Spleen (tissue), 11 donors: ENCODE data around the gene STIM1. TPM values are rescaled to one million over a fixed set of nuclear protein-coding genes. Genes with fewer than 3 reads are reported as not detected.

Experiments
- DNase-seq: peaks from one replicate; pipeline ENCODE4 v3.0.0-alpha.2; 2020
- H3K27ac ChIP-seq, 8 donors: fragments of 200-600 bp; sonication (generic) in 7 of 8; 1 replicate in 4 of 8; 2 replicates in 4 of 8; pipeline versions ENCODE4 v1.5.0 to v1.8.0; 2016 to 2021; ENCODE audit warnings: inconsistent platforms in 4 of 8, mild to moderate bottlenecking in 4 of 8, moderate library complexity in 1 of 8
- H3K27me3 ChIP-seq, 7 donors: fragments of 200-600 bp; sonication (generic) in 6 of 7; replicated peaks in 1 of 7; 1 replicate in 4 of 7; 2 replicates in 3 of 7; pipeline versions ENCODE4 v1.5.0 to v1.8.0; 2016 to 2021; ENCODE audit warnings: inconsistent platforms in 3 of 7, mild to moderate bottlenecking in 1 of 7
- H3K36me3 ChIP-seq, 6 donors: fragments of 200-600 bp; sonication (generic) in 5 of 6; 1 replicate in 4 of 6; 2 replicates in 2 of 6; pipeline versions ENCODE4 v1.5.0 to v1.8.0; 2016 to 2021; ENCODE audit warnings: inconsistent platforms in 2 of 6
- H3K4me1 ChIP-seq, 6 donors: fragments of 200-600 bp; sonication (generic) in 5 of 6; 1 replicate in 3 of 6; 2 replicates in 3 of 6; pipeline versions ENCODE4 v1.5.0 to v1.8.0; 2016 to 2021; ENCODE audit warnings: inconsistent platforms in 3 of 6
- H3K4me3 ChIP-seq, 8 donors: fragments of 200-600 bp; sonication (generic) in 7 of 8; 1 replicate in 4 of 8; 2 replicates in 4 of 8; pipeline versions ENCODE4 v1.5.0 to v1.8.0; 2016 to 2021; ENCODE audit warnings: inconsistent platforms in 4 of 8, mild to moderate bottlenecking in 4 of 8, moderate library complexity in 2 of 8
- H3K9me3 ChIP-seq, 8 donors: fragments of 200-600 bp; sonication (generic) in 7 of 8; 1 replicate in 4 of 8; 2 replicates in 4 of 8; pipeline versions ENCODE4 v1.5.0 to v1.8.0; 2016 to 2021; ENCODE audit warnings: inconsistent platforms in 4 of 8
- CTCF ChIP-seq, 11 experiments: fragments of 200-600 bp in 7 of 11; fragments of 450-650 bp in 4 of 11; sonication (generic) in 4 of 11; IDR thresholded peaks in 8 of 11; conservative IDR thresholded peaks in 3 of 11; 1 replicate in 7 of 11; 2 replicates in 4 of 11; pipeline versions ENCODE4 v1.4.0 to v1.8.0; 2016 to 2021; ENCODE audit warnings: antibody characterized with exemption in 11 of 11, inconsistent platforms in 4 of 11, mild to moderate bottlenecking in 1 of 11
- POLR2A ChIP-seq, 3 donors: fragments of 450-650 bp; IDR thresholded peaks; one replicate each; pipeline ENCODE4 v1.5.1; 2017; ENCODE audit warnings: antibody characterized with exemption in 3 of 3, mild to moderate bottlenecking in 1 of 3
- POLR2AphosphoS5 ChIP-seq, 3 donors: sonication (generic); formaldehyde crosslinking; IDR thresholded peaks; one replicate each; pipeline ENCODE4 v1.5.1; 2017; ENCODE audit warnings: antibody characterized with exemption in 3 of 3
- WGBS, 5 donors: extraction: QIAGEN DNeasy Blood & Tissue Kit in 3 of 5; methylation state at CpG; one replicate each; pipeline versions ENCODE4 v1.1.5 to v1.1.7; 2013 to 2018; 5-methylcytosine and 5-hydroxymethylcytosine counted together
- intact Hi-C: fragments of 100-400 bp; cut with DNase I; formaldehyde crosslinking; loops from one replicate; pipeline ENCODE4 v1.15.0; 2023; ENCODE audit warnings: low total_unique reads
- polyA plus RNA-seq, 3 donors: library from polyadenylated mRNA; stranded (reverse); fragments of 200-250 nt; gene quantifications; one replicate each; pipeline ENCODE4 v1.2.1, GENCODE V29; 2013
- total RNA-seq, 7 donors: library from RNA; depleted of rRNA in 3 of 7; stranded (reverse); fragments of >200 nt in 3 of 7; fragmentation: NEBNext Ultra II Directional in 4 of 7; extraction: Animal tissue kit (Norgen Biotek cat#: 25700) in 4 of 7; gene quantifications; one replicate each; pipeline versions ENCODE4 v1.1.0 to v1.2.1, GENCODE V29; 2016 to 2021
- donor health status: healthy with polysubstance abuse.
- donor health status: DM: no; HTN: no; CAD: no; lungs with moderate emphysema.
- donor health status: DM: no; HTN: no; CAD: no.
- donor health status: Bipolar disorder and iron deficiency.
- donor health status: healthy.
- donor health status: DM: no; HTN: no; CAD: no.
- donor health status: DM: yes; HTN: yes; CAD: no.

STIM1 gene
- total and polyA plus RNA-seq, 10 donors = 13.0 to 85.2 (median 58.0) TPM

GRCh38 chr11:3841426-3842350 is 13.8 kb upstream of the STIM1 start:
- Histone ChIP-seq H3K36me3 (no peaks in the 10 kb centered on the region), H3K27ac (peak overlapping the region; percentile 97 to 100 (median 98)), H3K4me3 (peak overlapping the region; percentile 70 to 96 (median 82)), H3K27me3 (no peaks in the 10 kb centered on the region), H3K9me3 (no peaks in the 10 kb centered on the region), H3K4me1 (peaks cover 24 to 46% (median 38%) of the 10 kb centered on the region in 6 donors)
- intact Hi-C loops = no loop called here
- DNase-seq = peak; percentile 97
- TF ChIP-seq POLR2AphosphoS5 (IDR thresholded peaks at IDR 0.05) = peak; percentile 86 to 94 (median 87)
- TF ChIP-seq POLR2A (IDR thresholded peaks at IDR 0.05) = no peak
- TF ChIP-seq CTCF (IDR thresholded peaks at IDR 0.05 in 8 of 11, conservative IDR thresholded peaks at IDR 0.05 in 3 of 11) = peak; percentile 53 to 91 (median 81)
- WGBS, 5 donors = 20 to 29% (median 23%) methylated on average over 29 to 44 of the region's 44 CpGs

DNA sequence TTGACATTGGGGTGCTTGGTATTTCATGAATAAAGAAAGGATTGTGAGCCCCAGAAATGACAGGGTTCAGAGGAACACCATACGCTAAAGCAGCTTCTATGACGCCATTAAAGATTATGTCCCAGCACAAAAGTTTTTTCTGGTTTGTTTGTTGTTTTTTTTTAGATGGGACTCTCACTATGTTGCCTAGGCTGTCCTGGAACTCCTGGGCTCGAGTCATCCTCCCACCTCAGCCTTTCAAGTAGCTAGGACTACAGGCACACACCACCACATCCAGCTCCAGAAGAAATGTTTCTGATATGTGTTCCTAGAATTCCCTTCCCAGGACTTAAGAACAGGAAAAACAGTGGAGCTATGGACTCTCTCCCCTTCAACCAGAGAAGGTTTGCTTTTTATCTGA is 12.1 kb upstream of the STIM1 start:
- TF ChIP-seq POLR2AphosphoS5 (IDR thresholded peaks at IDR 0.05) (no peak), CTCF (IDR thresholded peaks at IDR 0.05 in 8 of 11, conservative IDR thresholded peaks at IDR 0.05 in 3 of 11) (no peak), POLR2A (IDR thresholded peaks at IDR 0.05) (no peak)
- Histone ChIP-seq H3K4me3 (no peak overlapping the region), H3K4me1 (peaks cover 8 to 30% (median 22%) of the 10 kb centered on the region in 6 donors), H3K27me3 (no peaks in the 10 kb centered on the region), H3K27ac (no peak overlapping the region), H3K9me3 (no peaks in the 10 kb centered on the region), H3K36me3 (no peaks in the 10 kb centered on the region)
- no peak for DNase-seq
- intact Hi-C loops = no loop called here
- 90 to 95% (median 94%) methylated on average over 3 of the region's 3 CpGs for WGBS, 5 donors

DNA sequence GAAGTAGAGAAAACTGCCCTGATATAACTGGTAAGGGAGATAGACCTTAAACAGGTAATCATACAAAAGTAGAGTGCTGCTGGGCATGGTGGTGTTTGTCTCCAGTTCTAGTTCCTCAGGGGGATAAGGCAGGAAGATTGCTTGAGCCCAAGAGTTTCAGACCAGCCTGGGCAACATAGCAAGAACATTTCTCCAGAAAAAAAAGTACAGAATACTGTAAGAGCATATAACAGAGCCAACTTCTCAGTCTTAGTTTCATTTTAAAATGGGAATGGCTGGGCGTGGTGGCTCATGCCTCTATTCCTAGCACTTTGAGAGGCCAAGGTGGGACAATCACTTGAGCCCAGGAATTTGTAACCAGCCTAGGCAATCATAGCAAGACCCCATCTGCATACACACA is 10.2 kb upstream of the STIM1 start:
- H3K4me1 ChIP-seq = peaks cover 0 to 20% (median 14%) of the 10 kb centered on the region in 6 donors
- intact Hi-C loops = no loop called here
- no peak for DNase-seq
- no peaks in the 10 kb centered on the region for H3K36me3 ChIP-seq
- H3K27ac ChIP-seq = no peak overlapping the region
- H3K9me3 ChIP-seq = no peaks in the 10 kb centered on the region
- TF ChIP-seq POLR2AphosphoS5 (IDR thresholded peaks at IDR 0.05) = no peak
- TF ChIP-seq POLR2A (IDR thresholded peaks at IDR 0.05) = no peak
- TF ChIP-seq CTCF (IDR thresholded peaks at IDR 0.05 in 8 of 11, conservative IDR thresholded peaks at IDR 0.05 in 3 of 11) = no peak
- H3K4me3 ChIP-seq = no peak overlapping the region
- 82 to 100% (median 96%) methylated on average over 1 of the region's 1 CpG for WGBS, 5 donors
- H3K27me3 ChIP-seq = no peaks in the 10 kb centered on the region

- Histone ChIP-seq H3K36me3 (no peaks in the 10 kb centered on the region), H3K27ac (no peak overlapping the region)
These were observed 9.8 kb upstream of the STIM1 start for GRCh38 chr11:3845670-3846069.

More at GRCh38 chr11:3845670-3846069, 9.8 kb upstream of the STIM1 start:
- intact Hi-C loops = no loop called here
- DNase-seq = no peak
- WGBS, 5 donors = 77 to 95% (median 92%) methylated on average over 3 of the region's 3 CpGs
- TF ChIP-seq POLR2AphosphoS5 (IDR thresholded peaks at IDR 0.05) (no peak), CTCF (IDR thresholded peaks at IDR 0.05 in 8 of 11, conservative IDR thresholded peaks at IDR 0.05 in 3 of 11) (no peak), POLR2A (IDR thresholded peaks at IDR 0.05) (no peak)
- Histone ChIP-seq H3K9me3 (no peaks in the 10 kb centered on the region), H3K4me3 (no peak overlapping the region), H3K4me1 (peaks cover 0 to 20% (median 14%) of the 10 kb centered on the region in 6 donors), H3K27me3 (no peaks in the 10 kb centered on the region)
